HepG2 (cell line): ENCODE data around the gene ATP2B2. TPM values are rescaled to one million over a fixed set of nuclear protein-coding genes. Genes with fewer than 3 reads are reported as not detected.

ENCODE experiments used
- ATAC-seq: fragments of 200-7000 bp; cut with Tn5 transposase; 3 replicates; pipeline ENCODE4 v1.9.1; 2020; ENCODE audit warnings: mild to moderate bottlenecking, moderate library complexity
- BruUV-seq: library from RNA; stranded (reverse); fragments of 400-500 nt; replicated peaks from 2 replicates; lab custom pipeline; 2021; lab: Mats Ljungman, UMichigan
- CTCF ChIA-PET: fragments of 300-600 bp; formaldehyde crosslinking; extraction: SDS; loops from one replicate; lab custom pipeline; 2021; ENCODE audit warnings: low total read pairs, inconsistent platforms, low intra/inter-chr PET ratio; lab: Yijun Ruan, JAX
- POLR2A ChIA-PET: fragments of 350-600 bp; sonication (Branson Sonifier 250); formaldehyde crosslinking; loops from one replicate; lab custom pipeline; 2020; ENCODE audit warnings: antibody characterized with exemption, inconsistent platforms; lab: Yijun Ruan, JAX
- DNase-seq: peaks from one replicate; pipeline ENCODE4 v3.0.0-alpha.2; 2015; ENCODE audit warnings: low spot score
- FAIRE-seq: peaks from 3 replicates; lab custom pipeline; 2011; peaks lifted over from hg19 to GRCh38; lab: Jason Lieb, UNC
- H2AFZ ChIP-seq: one replicate; pipeline ENCODE4 v1.6.1; 2011; ENCODE audit warnings: low read length, inconsistent platforms
- H3K27ac ChIP-seq: fragments of 300-600 bp; 3 replicates; pipeline ENCODE4 v1.8.0; 2011; ENCODE audit warnings: mixed run types, mild to moderate bottlenecking, mixed read lengths, low read length, inconsistent platforms; ENCODE audit not compliant: insufficient read depth; ENCODE audit errors: extremely low read length
- H3K27me3 ChIP-seq, 2 experiments: fragments of 200-600 bp in 1 of 2; 2 replicates in 1 of 2; 3 replicates in 1 of 2; pipeline versions ENCODE4 v1.6.0 to v1.8.0; 2011; ENCODE audit warnings: low read length in 2 of 2, mild to moderate bottlenecking in 2 of 2, moderate library complexity in 2 of 2, inconsistent platforms in 1 of 2; ENCODE audit not compliant: insufficient read depth in 2 of 2, control insufficient read depth in 1 of 2
- H3K36me3 ChIP-seq, 2 experiments: fragments of 200-600 bp in 1 of 2; replicated peaks in 1 of 2; 2 replicates in 1 of 2; 3 replicates in 1 of 2; pipeline versions ENCODE4 v1.5.1 to v1.8.0; 2011; ENCODE audit warnings: low read length in 2 of 2, inconsistent platforms in 1 of 2; ENCODE audit not compliant: insufficient read depth in 2 of 2, control insufficient read depth in 1 of 2
- H3K4me1 ChIP-seq: 2 replicates; pipeline ENCODE4 v1.5.1; 2012; ENCODE audit warnings: low read length, inconsistent platforms; ENCODE audit not compliant: insufficient read depth
- H3K4me2 ChIP-seq: 2 replicates; pipeline ENCODE4 v1.6.0; 2011; ENCODE audit warnings: low read depth, low read length, inconsistent platforms
- H3K4me3 ChIP-seq, 3 experiments: fragments of 200-600 bp in 1 of 3; sonication (generic), shearing (Covaris generic) in 1 of 3; replicated peaks in 1 of 3; 2 replicates each; pipeline ENCODE4 v1.5.1; 2011 to 2016; ENCODE audit warnings: low read length in 3 of 3, inconsistent platforms in 2 of 3, low read depth in 2 of 3, mild to moderate bottlenecking in 2 of 3, control low read depth in 1 of 3, mixed read lengths in 1 of 3; ENCODE audit not compliant: insufficient read depth in 1 of 3
- H3K79me2 ChIP-seq: one replicate; pipeline ENCODE4 v1.6.1; 2011; ENCODE audit warnings: low read length, inconsistent platforms; ENCODE audit not compliant: insufficient read depth
- H3K9ac ChIP-seq: 2 replicates; pipeline ENCODE4 v1.6.0; 2011; ENCODE audit warnings: mild to moderate bottlenecking, low read depth, low read length, inconsistent platforms; ENCODE audit not compliant: insufficient read depth
- H3K9me3 ChIP-seq: 2 replicates; pipeline ENCODE4 v1.5.1; 2012; ENCODE audit warnings: mild to moderate bottlenecking, low read length
- H4K20me1 ChIP-seq: 2 replicates; pipeline ENCODE4 v1.6.0; 2011; ENCODE audit warnings: inconsistent platforms, mild to moderate bottlenecking, low read length, moderate library complexity; ENCODE audit not compliant: insufficient read depth
- BCLAF1 ChIP-seq: fragments of 450-650 bp; IDR thresholded peaks from 2 replicates; pipeline ENCODE4 v1.6.1; 2017; ENCODE audit warnings: mild to moderate bottlenecking
- DNMT1 ChIP-seq: sonication (generic); formaldehyde crosslinking; IDR thresholded peaks from 2 replicates; pipeline ENCODE4 v1.5.1; 2020; ENCODE audit warnings: mild to moderate bottlenecking, missing genetic modification reagents
- FOXM1 ChIP-seq: sonication (generic); formaldehyde crosslinking; IDR thresholded peaks from 2 replicates; pipeline ENCODE4 v1.5.0; 2020; ENCODE audit warnings: missing genetic modification reagents
- HDAC1 ChIP-seq: sonication (generic); formaldehyde crosslinking; IDR thresholded peaks from 2 replicates; pipeline ENCODE4 v1.5.1; 2020; ENCODE audit warnings: mild to moderate bottlenecking, missing genetic modification reagents
- KLF11 ChIP-seq: IDR thresholded peaks from 2 replicates; pipeline ENCODE4 v1.6.1; 2016; ENCODE audit warnings: missing compliant biosample characterization
- MED13 ChIP-seq: sonication (generic); formaldehyde crosslinking; IDR thresholded peaks from 2 replicates; pipeline ENCODE4 v1.5.0; 2020; ENCODE audit warnings: missing genetic modification reagents
- MNT ChIP-seq: fragments of 450-650 bp; IDR thresholded peaks from 2 replicates; pipeline ENCODE4 v1.6.1; 2016
- ZNF235 ChIP-seq: sonication (generic); formaldehyde crosslinking; IDR thresholded peaks from 2 replicates; pipeline ENCODE4 v1.8.1; 2023; ENCODE audit warnings: mild to moderate bottlenecking, missing genetic modification reagents, borderline replicate concordance
- ZNF431 ChIP-seq: sonication (generic); formaldehyde crosslinking; IDR thresholded peaks from 2 replicates; pipeline ENCODE4 v1.9.0; 2022; ENCODE audit warnings: missing genetic modification reagents, low read depth, mild to moderate bottlenecking, borderline replicate concordance
- ZNF530 ChIP-seq: sonication (generic); formaldehyde crosslinking; IDR thresholded peaks from 2 replicates; pipeline ENCODE4 v1.5.0; 2020; ENCODE audit warnings: low read depth, mild to moderate bottlenecking, missing genetic modification reagents
- ZNF563 ChIP-seq: sonication (generic); formaldehyde crosslinking; IDR thresholded peaks from 2 replicates; pipeline ENCODE4 v1.8.0; 2022; ENCODE audit warnings: mild to moderate bottlenecking, moderate library complexity, missing genetic modification reagents
- ZNF567 ChIP-seq: sonication (generic); formaldehyde crosslinking; IDR thresholded peaks from 2 replicates; pipeline ENCODE4 v1.8.1; 2023; ENCODE audit warnings: mild to moderate bottlenecking, missing genetic modification reagents, borderline replicate concordance
- ZNF672 ChIP-seq: sonication (generic); formaldehyde crosslinking; IDR thresholded peaks from 2 replicates; pipeline ENCODE4 v1.8.1; 2022; ENCODE audit warnings: missing genetic modification reagents
- WGBS: methylation state at CpG from one replicate; pipeline ENCODE4 v1.1.6; 2017; ENCODE audit warnings: low lambda C conversion rate; 5-methylcytosine and 5-hydroxymethylcytosine counted together
- in situ Hi-C: cut with HindIII; loops from 2 replicates; pipeline ENCODE4 v1.10.0; 2017; ENCODE audit warnings: low pct_unique_long_range_greater_than_20kb; ENCODE audit not compliant: extremely low pct_ligation_motif_present
- intact Hi-C: fragments of 100-400 bp; cut with micrococcal nuclease; formaldehyde crosslinking; loops from one replicate; pipeline ENCODE4 v1.10.0; 2022; ENCODE audit not compliant: unreplicated experiment
- polyA plus RNA-seq, 8 experiments: library from polyadenylated mRNA; depleted of rRNA in 3 of 8; stranded (reverse) in 7 of 8; unstranded in 1 of 8; fragments of >200 nt; fragmentation: Illumina TruSeq in 4 of 8; extraction: Trizol in 4 of 8; gene quantifications; 2 replicates each; pipeline versions ENCODE4 v1.2.1 to v1.2.3, GENCODE V29; 2011 to 2016; ENCODE audit warnings: low read depth in 4 of 8, missing spikeins in 1 of 8, mixed read lengths in 1 of 8; ENCODE audit not compliant: insufficient read depth in 1 of 8
- total RNA-seq, 5 experiments: library from RNA; depleted of rRNA; stranded (reverse); fragments of >200 nt; fragmentation: Illumina TruSeq; extraction: Trizol; gene quantifications; 2 replicates each; pipeline ENCODE4 v1.2.3, GENCODE V29; 2016; ENCODE audit warnings: low read depth in 1 of 5

Gene ATP2B2
- total and polyA plus RNA-seq, 2 of the 13 experiments (the other 11 are each of a cell fraction or from before 2014, with no cell fraction given) = 1.5 to 2.3 TPM

- no TSS peak for BruUV-seq
- H3K27ac ChIP-seq = no peak overlapping the region
- no peak overlapping the region for H2AFZ ChIP-seq
- CTCF ChIA-PET = no interaction called here
- no peak for FAIRE-seq
- ATAC-seq = no peak
- 82% methylated on average over 13 of the region's 20 CpGs for WGBS
- no peaks in the 10 kb centered on the region for H4K20me1 ChIP-seq
- peaks cover 30% of the 10 kb centered on the region for H3K4me1 ChIP-seq
- no peak for DNase-seq
- H3K36me3 ChIP-seq = no peaks in the 10 kb centered on the region
- no peaks in the 10 kb centered on the region for H3K79me2 ChIP-seq
- H3K9ac ChIP-seq = no peak overlapping the region
- in situ Hi-C loops = no loop called here
- intact Hi-C loops = no loop called here
- TF ChIP-seq DNMT1 (CRISPR knock-in tag) (no peak), MNT (peak; percentile 82)
- POLR2A ChIA-PET = no interaction called here
- peaks cover 0 to 16% of the 10 kb centered on the region in 2 experiments; a peak in 3 of 5 replicates for H3K27me3 ChIP-seq
- H3K4me3 ChIP-seq = no peak overlapping the region
- H3K9me3 ChIP-seq = no peaks in the 10 kb centered on the region
- no peak overlapping the region for H3K4me2 ChIP-seq
Measured at GRCh38 chr3:10332481-10333348, 172.7 kb downstream of the ATP2B2 start.

- BruUV-seq = no TSS peak
- H3K4me3 ChIP-seq = no peak overlapping the region
- in situ Hi-C loops = no loop called here
- H3K4me1 ChIP-seq = peaks cover 17% of the 10 kb centered on the region
- no peaks in the 10 kb centered on the region for H3K79me2 ChIP-seq
- no peak overlapping the region for H3K4me2 ChIP-seq
- peaks cover 0 to 20% of the 10 kb centered on the region in 2 experiments; a peak in 3 of 5 replicates for H3K27me3 ChIP-seq
- ATAC-seq (no peak), FAIRE-seq (no peak), DNase-seq (no peak)
- H3K36me3 ChIP-seq = no peaks in the 10 kb centered on the region
- no peak overlapping the region for H3K27ac ChIP-seq
- WGBS = 72% methylated on average over 8 of the region's 8 CpGs
- H3K9ac ChIP-seq = no peak overlapping the region
- H3K9me3 ChIP-seq = no peaks in the 10 kb centered on the region
- ChIA-PET CTCF (no interaction called here), POLR2A (no interaction called here)
- intact Hi-C loops = no loop called here
- H2AFZ ChIP-seq = no peak overlapping the region
- no peaks in the 10 kb centered on the region for H4K20me1 ChIP-seq
- TF ChIP-seq ZNF235 (CRISPR knock-in tag) (no peak), ZNF672 (CRISPR knock-in tag) (no peak), BCLAF1 (no peak), HDAC1 (CRISPR knock-in tag) (no peak), MED13 (no peak), ZNF530 (CRISPR knock-in tag) (no peak), FOXM1 (no peak), KLF11 (CRISPR knock-in tag) (no peak), ZNF567 (no peak), ZNF431 (CRISPR knock-in tag) (no peak), ZNF563 (CRISPR knock-in tag) (no peak)
Measured at GRCh38 chr3:10331320-10331719, 174.1 kb downstream of the ATP2B2 start.
